Astrocyte (in vitro differentiated cells and primary cell): ENCODE data around the gene PBX1. TPM values are rescaled to one million over a fixed set of nuclear protein-coding genes. Genes with fewer than 3 reads are reported as not detected.

Experiments
- DNase-seq: peaks from one replicate; pipeline ENCODE4 v3.0.0-alpha.2; 2010; ENCODE audit warnings: low read depth
- FAIRE-seq: peaks from 2 replicates; lab custom pipeline; 2011; peaks lifted over from hg19 to GRCh38; lab: Jason Lieb, UNC
- H2AFZ ChIP-seq: 2 replicates; pipeline ENCODE4 v1.6.0; 2012; ENCODE audit warnings: low read depth, low read length, inconsistent platforms
- H3K27ac ChIP-seq: 2 replicates; pipeline ENCODE4 v1.5.1; 2011; ENCODE audit warnings: low read depth, low read length, inconsistent platforms
- H3K27me3 ChIP-seq: 2 replicates; pipeline ENCODE4 v1.6.0; 2011; ENCODE audit warnings: low read length, inconsistent platforms; ENCODE audit not compliant: insufficient read depth
- H3K36me3 ChIP-seq: 2 replicates; pipeline ENCODE4 v1.5.1; 2011; ENCODE audit warnings: low read length, inconsistent platforms; ENCODE audit not compliant: insufficient read depth
- H3K4me1 ChIP-seq: 2 replicates; pipeline ENCODE4 v1.5.1; 2011; ENCODE audit warnings: low read length, inconsistent platforms; ENCODE audit not compliant: insufficient read depth
- H3K4me2 ChIP-seq: 2 replicates; pipeline ENCODE4 v1.6.0; 2012; ENCODE audit warnings: low read length, inconsistent platforms
- H3K4me3 ChIP-seq: 2 replicates; pipeline ENCODE4 v1.5.1; 2011; ENCODE audit warnings: low read depth, mild to moderate bottlenecking, low read length, inconsistent platforms; ENCODE audit not compliant: insufficient read depth
- H3K79me2 ChIP-seq: 2 replicates; pipeline ENCODE4 v1.6.0; 2012; ENCODE audit warnings: mild to moderate bottlenecking, low read length, inconsistent platforms; ENCODE audit not compliant: insufficient read depth
- H3K9ac ChIP-seq: 2 replicates; pipeline ENCODE4 v1.6.0; 2012; ENCODE audit warnings: mild to moderate bottlenecking, low read length, inconsistent platforms
- H3K9me3 ChIP-seq: 2 replicates; pipeline ENCODE4 v1.5.1; 2012; ENCODE audit warnings: low read depth, mild to moderate bottlenecking, low read length, inconsistent platforms; ENCODE audit not compliant: insufficient read depth
- H4K20me1 ChIP-seq: 2 replicates; pipeline ENCODE4 v1.6.0; 2012; ENCODE audit warnings: low read length, inconsistent platforms; ENCODE audit not compliant: insufficient read depth
- H3K27ac Mint-ChIP-seq: one replicate; pipeline ENCODE4 v1.8.0; 2021; ENCODE audit warnings: mild to moderate bottlenecking, mixed read lengths; ENCODE audit not compliant: unreplicated experiment
- H3K27me3 Mint-ChIP-seq: one replicate; pipeline ENCODE4 v1.8.0; 2021; ENCODE audit warnings: low read depth, mixed read lengths; ENCODE audit not compliant: unreplicated experiment
- H3K36me3 Mint-ChIP-seq: one replicate; pipeline ENCODE4 v1.8.0; 2021; ENCODE audit warnings: low read depth, mixed read lengths; ENCODE audit not compliant: unreplicated experiment
- H3K4me1 Mint-ChIP-seq: one replicate; pipeline ENCODE4 v1.8.0; 2021; ENCODE audit warnings: low read depth, mixed read lengths; ENCODE audit not compliant: unreplicated experiment
- H3K4me3 Mint-ChIP-seq: one replicate; pipeline ENCODE4 v1.8.0; 2021; ENCODE audit warnings: mild to moderate bottlenecking, moderate library complexity, mixed read lengths; ENCODE audit not compliant: unreplicated experiment
- H3K9me3 Mint-ChIP-seq: one replicate; pipeline ENCODE4 v1.8.0; 2021; ENCODE audit warnings: mild to moderate bottlenecking, mixed read lengths; ENCODE audit not compliant: unreplicated experiment
- CTCF ChIP-seq: IDR thresholded peaks from 2 replicates; pipeline ENCODE4 v1.5.1; 2011; ENCODE audit warnings: low read depth, mild to moderate bottlenecking, inconsistent platforms, low read length, moderate library complexity; ENCODE audit not compliant: insufficient read depth
- EZH2 ChIP-seq: IDR thresholded peaks from 2 replicates; pipeline ENCODE4 v1.6.1; 2012; ENCODE audit warnings: mild to moderate bottlenecking, low read length, inconsistent platforms; ENCODE audit not compliant: insufficient read depth
- total RNA-seq: library from RNA; stranded (reverse); gene quantifications from 2 replicates; pipeline ENCODE4 v1.2.1, GENCODE V29; 2021

PBX1 gene
- total RNA-seq, 1 donor from 2014 or later = 37.2 TPM

GRCh38 chr1:164834641-164835040 is 275.7 kb downstream of the PBX1 start:
- H2AFZ ChIP-seq = no peak overlapping the region
- H3K27ac Mint-ChIP-seq = no peak overlapping the region
- H3K27me3 ChIP-seq = no peaks in the 10 kb centered on the region
- no peak overlapping the region for H3K4me3 ChIP-seq
- H3K9me3 Mint-ChIP-seq = no peaks in the 10 kb centered on the region
- FAIRE-seq (no peak), DNase-seq (peak; percentile 9)
- peaks cover under 1% of the 10 kb centered on the region for H3K36me3 Mint-ChIP-seq
- H3K4me1 ChIP-seq = no peaks in the 10 kb centered on the region
- no peaks in the 10 kb centered on the region for H4K20me1 ChIP-seq
- H3K9ac ChIP-seq = no peak overlapping the region
- no peaks in the 10 kb centered on the region for H3K9me3 ChIP-seq
- no peak overlapping the region for H3K4me2 ChIP-seq
- TF ChIP-seq CTCF = no peak
- H3K4me3 Mint-ChIP-seq = no peak overlapping the region
- H3K36me3 ChIP-seq = no peaks in the 10 kb centered on the region
- no peaks in the 10 kb centered on the region for H3K79me2 ChIP-seq
- no peaks in the 10 kb centered on the region for H3K27me3 Mint-ChIP-seq
- H3K4me1 Mint-ChIP-seq = no peaks in the 10 kb centered on the region
- H3K27ac ChIP-seq = no peak overlapping the region

GRCh38 chr1:164836614-164837018 is 277.6 kb downstream of the PBX1 start:
- no peak overlapping the region for H3K4me3 ChIP-seq
- no peak overlapping the region for H3K27ac ChIP-seq
- Mint-ChIP-seq H3K4me3 (no peak overlapping the region), H3K9me3 (no peaks in the 10 kb centered on the region), H3K27ac (no peak overlapping the region), H3K36me3 (peaks cover 4% of the 10 kb centered on the region), H3K4me1 (no peaks in the 10 kb centered on the region), H3K27me3 (no peaks in the 10 kb centered on the region)
- H3K4me2 ChIP-seq = no peak overlapping the region
- no peaks in the 10 kb centered on the region for H4K20me1 ChIP-seq
- no peak overlapping the region for H3K9ac ChIP-seq
- H3K36me3 ChIP-seq = no peaks in the 10 kb centered on the region
- H3K4me1 ChIP-seq = no peaks in the 10 kb centered on the region
- no peaks in the 10 kb centered on the region for H3K27me3 ChIP-seq
- DNase-seq = no peak
- no peak for TF ChIP-seq CTCF
- TF ChIP-seq EZH2 = no peak
- no peaks in the 10 kb centered on the region for H3K79me2 ChIP-seq
- no peak overlapping the region for H2AFZ ChIP-seq
- no peaks in the 10 kb centered on the region for H3K9me3 ChIP-seq
- FAIRE-seq = no peak

GRCh38 chr1:164838786-164839185 is 279.8 kb downstream of the PBX1 start:
- Histone ChIP-seq H3K36me3 (no peaks in the 10 kb centered on the region), H3K4me3 (no peak overlapping the region), H3K79me2 (no peaks in the 10 kb centered on the region), H2AFZ (no peak overlapping the region), H3K9ac (no peak overlapping the region), H3K27me3 (no peaks in the 10 kb centered on the region), H3K9me3 (no peaks in the 10 kb centered on the region), H3K27ac (no peak overlapping the region), H3K4me2 (no peak overlapping the region), H3K4me1 (no peaks in the 10 kb centered on the region), H4K20me1 (no peaks in the 10 kb centered on the region)
- Mint-ChIP-seq H3K4me3 (no peak overlapping the region), H3K36me3 (peaks cover 4% of the 10 kb centered on the region), H3K27me3 (no peaks in the 10 kb centered on the region), H3K27ac (no peak overlapping the region), H3K9me3 (no peaks in the 10 kb centered on the region), H3K4me1 (peaks cover 4% of the 10 kb centered on the region)
- DNase-seq (no peak), FAIRE-seq (no peak)
- TF ChIP-seq EZH2 = no peak
- no peak for TF ChIP-seq CTCF
